GM18498 (cell line): ENCODE data around the gene CLSTN2.
A peak's percentile ranks its signal among the peaks of the same experiment; 100 is the strongest.

Experiments used
- ATAC-seq: cut with Tn5 transposase; IDR thresholded peaks from one replicate; pipeline ENCODE4 v1.9.1; 2021; ENCODE audit warnings: mild to moderate bottlenecking, moderate library complexity; ENCODE audit not compliant: unreplicated experiment

Gene CLSTN2

GRCh38 chr3:140145528-140145927 is 210.5 kb downstream of the CLSTN2 start:
- no peak for ATAC-seq

- ATAC-seq: no peak
Observed at GRCh38 chr3:140146668-140147067, 211.7 kb downstream of the CLSTN2 start.

- ATAC-seq: no peak
Observed at GRCh38 chr3:140147965-140148490, 213.0 kb downstream of the CLSTN2 start.

- ATAC-seq: no peak
Observed at GRCh38 chr3:140148824-140149390, 213.9 kb downstream of the CLSTN2 start.

- ATAC-seq: no peak
Observed at GRCh38 chr3:140151321-140151720, 216.3 kb downstream of the CLSTN2 start.

GRCh38 chr3:140152851-140153639 is 218.1 kb downstream of the CLSTN2 start:
- ATAC-seq: no peak

GRCh38 chr3:140153736-140154135 is 218.8 kb downstream of the CLSTN2 start:
- ATAC-seq: no peak

- no peak for ATAC-seq
Observed at GRCh38 chr3:140157161-140157560, 222.2 kb downstream of the CLSTN2 start.

GRCh38 chr3:140159646-140160045 is 224.7 kb downstream of the CLSTN2 start:
- no peak for ATAC-seq

- no peak for ATAC-seq
Observed at GRCh38 chr3:140160553-140160952, 225.6 kb downstream of the CLSTN2 start.

- ATAC-seq: no peak
Observed at GRCh38 chr3:140162551-140162950, 227.6 kb downstream of the CLSTN2 start.

GRCh38 chr3:140163159-140163763 is 228.3 kb downstream of the CLSTN2 start:
- no peak for ATAC-seq

GRCh38 chr3:140164156-140164555 is 229.2 kb downstream of the CLSTN2 start:
- ATAC-seq: no peak

GRCh38 chr3:140164922-140165590 is 230.1 kb downstream of the CLSTN2 start:
- no peak for ATAC-seq

GRCh38 chr3:140165781-140166180 is 230.8 kb downstream of the CLSTN2 start:
- ATAC-seq: no peak

GRCh38 chr3:140166861-140167599 is 232.0 kb downstream of the CLSTN2 start:
- no peak for ATAC-seq

GRCh38 chr3:140167600-140168281 is 232.8 kb downstream of the CLSTN2 start:
- ATAC-seq: no peak

GRCh38 chr3:140170612-140171011 is 235.6 kb downstream of the CLSTN2 start:
- peak; percentile 99 for ATAC-seq

GRCh38 chr3:140176526-140176925 is 241.5 kb downstream of the CLSTN2 start:
- ATAC-seq: no peak

- ATAC-seq: peak; percentile 76
Observed at GRCh38 chr3:140177943-140178342, 243.0 kb downstream of the CLSTN2 start.
